Measurements from ENCODE around the gene DDX21.
"Not testable (repeated sequence)": the region's sequence is repeated elsewhere in the genome, so short reads cannot be mapped to it uniquely, and the experiment has no call there.

The DDX21 gene

GRCh38 chr10:68955832-68956532, at the start of gene DDX21:
DDX21 (plus strand) TSS chr10:68956170; CDS start chr10:68956226, 56 bp downstream.
- peak; percentile 68 to 91 for DNase-seq

GRCh38 chr10:68924593-68924992, 31.4 kb upstream of the DDX21 start:
- DNase-seq: no peak

- no peak for DNase-seq
These were observed 30.5 kb upstream of the DDX21 start for GRCh38 chr10:68925489-68925888.

- not testable (repeated sequence) for DNase-seq
These were observed 26.8 kb upstream of the DDX21 start for GRCh38 chr10:68929157-68929556.

- not testable (repeated sequence) for DNase-seq
These were observed 26.1 kb upstream of the DDX21 start for GRCh38 chr10:68929888-68930287.

- DNase-seq: not testable (repeated sequence)
These were observed 23.1 kb upstream of the DDX21 start for GRCh38 chr10:68932860-68933259.

- no peak for DNase-seq
These were observed 21.0 kb upstream of the DDX21 start for GRCh38 chr10:68934994-68935393.

- DNase-seq: no peak
These were observed 17.9 kb upstream of the DDX21 start for GRCh38 chr10:68938117-68938516.

GRCh38 chr10:68938884-68939283, 17.1 kb upstream of the DDX21 start:
- no peak for DNase-seq

GRCh38 chr10:68940917-68941316, 15.1 kb upstream of the DDX21 start:
- not testable (repeated sequence) for DNase-seq

GRCh38 chr10:68950598-68950997, 5.4 kb upstream of the DDX21 start:
- DNase-seq: no peak

GRCh38 chr10:68954904-68955303, 1.1 kb upstream of the DDX21 start:
- no peak for DNase-seq

- no peak for DNase-seq
These were observed 577 bp upstream of the DDX21 start for GRCh38 chr10:68955355-68955831.

- no peak for DNase-seq
These were observed 1.3 kb downstream of the DDX21 start for GRCh38 chr10:68957284-68957615.

GRCh38 chr10:68957654-68958053, 1.7 kb downstream of the DDX21 start:
- DNase-seq: no peak

GRCh38 chr10:68959695-68960527, 3.9 kb downstream of the DDX21 start:
- no peak for DNase-seq

- DNase-seq: no peak
These were observed 7.2 kb downstream of the DDX21 start for GRCh38 chr10:68963151-68963550.

- DNase-seq: no peak
These were observed 18.0 kb downstream of the DDX21 start for GRCh38 chr10:68973975-68974374.

- not testable (repeated sequence) for DNase-seq
These were observed 20.0 kb downstream of the DDX21 start for GRCh38 chr10:68975936-68976473.

GRCh38 chr10:68979738-68980137, 23.8 kb downstream of the DDX21 start:
- not testable (repeated sequence) for DNase-seq

GRCh38 chr10:68981074-68981473, 25.1 kb downstream of the DDX21 start:
- DNase-seq: peak in 1 of 2 experiments; percentile 8

GRCh38 chr10:68982389-68982788, 26.4 kb downstream of the DDX21 start:
- DNase-seq: no peak

- no peak for DNase-seq
These were observed 31.6 kb downstream of the DDX21 start for GRCh38 chr10:68987611-68988010.

All from SW 1271 (cell line).